ENCODE data around the gene IFNG-AS1. TPM values are rescaled to one million over a fixed set of nuclear protein-coding genes. Genes with fewer than 3 reads are reported as not detected.

IFNG-AS1 gene
- total RNA-seq, 1 experiment from 2014 or later: not detected

DNA sequence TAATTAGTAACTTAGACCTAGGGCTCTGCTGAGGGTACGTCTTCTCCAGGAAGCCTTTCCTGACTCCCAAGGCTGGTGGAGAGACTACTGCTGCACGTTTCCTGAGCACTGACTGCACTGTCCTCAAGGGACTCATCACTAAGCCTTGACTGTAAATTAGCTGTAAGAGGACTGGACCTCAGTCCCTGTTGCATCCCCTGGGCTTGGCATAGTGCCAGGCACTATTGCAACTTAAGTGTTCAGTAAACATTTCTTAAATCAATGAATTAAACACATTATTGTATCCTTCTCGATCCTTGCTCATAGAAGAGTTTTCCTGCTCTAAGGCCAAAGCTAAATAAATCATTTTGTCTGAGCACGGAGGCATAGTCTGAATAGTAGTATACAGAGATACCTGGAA, 31.9 kb upstream of the IFNG-AS1 start:
- ChIA-PET POLR2A (ENCODE audit: unreplicated experiment) (no interaction called here), CTCF (no interaction called here)
- ATAC-seq (no peak), DNase-seq (no peak)
- no peaks in the 10 kb centered on the region for H3K36me3 ChIP-seq (ENCODE audit: low read depth, low read length)
- H3K9me2 ChIP-seq (replicated peaks; ENCODE audit: low read length): no peaks in the 10 kb centered on the region
- no peaks in the 10 kb centered on the region for H3F3A ChIP-seq (ENCODE audit: low read length, unreplicated experiment)
- no TSS peak for BruUV-seq (replicated peaks)
- intact Hi-C loops (cut with micrococcal nuclease): no loop called here
- H3K4me1 ChIP-seq (ENCODE audit: insufficient read depth, low read length): no peaks in the 10 kb centered on the region
- no peaks in the 10 kb centered on the region for H3K9me3 ChIP-seq (ENCODE audit: low read length)
- no peak overlapping the region for H2AFZ ChIP-seq (ENCODE audit: low read length)
- no peaks in the 10 kb centered on the region for H3K27me3 ChIP-seq (ENCODE audit: low read length)
- TF ChIP-seq, protein P1, sequence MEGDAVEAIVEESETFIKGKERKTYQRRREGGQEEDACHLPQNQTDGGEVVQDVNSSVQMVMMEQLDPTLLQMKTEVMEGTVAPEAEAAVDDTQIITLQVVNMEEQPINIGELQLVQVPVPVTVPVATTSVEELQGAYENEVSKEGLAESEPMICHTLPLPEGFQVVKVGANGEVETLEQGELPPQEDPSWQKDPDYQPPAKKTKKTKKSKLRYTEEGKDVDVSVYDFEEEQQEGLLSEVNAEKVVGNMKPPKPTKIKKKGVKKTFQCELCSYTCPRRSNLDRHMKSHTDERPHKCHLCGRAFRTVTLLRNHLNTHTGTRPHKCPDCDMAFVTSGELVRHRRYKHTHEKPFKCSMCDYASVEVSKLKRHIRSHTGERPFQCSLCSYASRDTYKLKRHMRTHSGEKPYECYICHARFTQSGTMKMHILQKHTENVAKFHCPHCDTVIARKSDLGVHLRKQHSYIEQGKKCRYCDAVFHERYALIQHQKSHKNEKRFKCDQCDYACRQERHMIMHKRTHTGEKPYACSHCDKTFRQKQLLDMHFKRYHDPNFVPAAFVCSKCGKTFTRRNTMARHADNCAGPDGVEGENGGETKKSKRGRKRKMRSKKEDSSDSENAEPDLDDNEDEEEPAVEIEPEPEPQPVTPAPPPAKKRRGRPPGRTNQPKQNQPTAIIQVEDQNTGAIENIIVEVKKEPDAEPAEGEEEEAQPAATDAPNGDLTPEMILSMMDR (conservative IDR thresholded peaks at IDR 0.05; ENCODE audit: low read depth, low read length): no peak
- TF ChIP-seq EZH2phosphoT487 (IDR thresholded peaks at IDR 0.05; ENCODE audit: borderline replicate concordance, low read length): no peak
- TF ChIP-seq EZH2 (IDR thresholded peaks at IDR 0.05; ENCODE audit: low read length, unreplicated experiment): no peak
- no peaks in the 10 kb centered on the region for H3K79me2 ChIP-seq (ENCODE audit: low read length)
- no peak overlapping the region for H3K9ac ChIP-seq (ENCODE audit: low read length)
- no peak overlapping the region for H3K4me3 ChIP-seq (ENCODE audit: low read length)
- no peak overlapping the region for H3K4me2 ChIP-seq (ENCODE audit: low read length)
- no peaks in the 10 kb centered on the region for H4K20me1 ChIP-seq (ENCODE audit: low read length)
- H3K27ac ChIP-seq (ENCODE audit: low read length): no peak overlapping the region

DNA sequence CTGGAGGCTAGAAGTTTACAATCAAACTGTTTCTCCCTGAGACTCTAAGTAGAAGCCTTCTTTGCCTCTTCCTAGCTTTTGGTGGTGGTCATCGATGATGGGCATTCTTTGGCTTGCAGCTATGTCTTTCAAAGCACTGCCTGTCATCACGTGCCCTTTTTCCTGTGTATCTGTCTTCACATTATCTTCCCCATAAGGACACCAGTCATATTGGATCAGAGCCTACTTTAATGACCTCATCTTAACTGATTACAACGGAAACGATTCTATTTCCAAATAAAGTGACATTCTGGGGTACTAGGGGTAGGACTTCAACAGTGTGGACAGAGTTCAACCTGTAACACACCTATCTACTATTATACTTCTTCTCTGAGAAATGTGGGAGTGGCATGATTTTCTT, 31.1 kb upstream of the IFNG-AS1 start:
- H3F3A ChIP-seq (ENCODE audit: low read length, unreplicated experiment): no peaks in the 10 kb centered on the region
- H3K36me3 ChIP-seq (ENCODE audit: low read depth, low read length): no peaks in the 10 kb centered on the region
- H3K9me3 ChIP-seq (ENCODE audit: low read length): no peaks in the 10 kb centered on the region
- no TSS peak for BruUV-seq (replicated peaks)
- ChIA-PET CTCF (no interaction called here), POLR2A (ENCODE audit: unreplicated experiment) (no interaction called here)
- H3K79me2 ChIP-seq (ENCODE audit: low read length): no peaks in the 10 kb centered on the region
- DNase-seq (no peak), ATAC-seq (no peak)
- intact Hi-C loops (cut with micrococcal nuclease): no loop called here
- H3K9me2 ChIP-seq (replicated peaks; ENCODE audit: low read length): no peaks in the 10 kb centered on the region
- no peaks in the 10 kb centered on the region for H3K27me3 ChIP-seq (ENCODE audit: low read length)
- no peaks in the 10 kb centered on the region for H4K20me1 ChIP-seq (ENCODE audit: low read length)
- H3K4me1 ChIP-seq (ENCODE audit: insufficient read depth, low read length): no peaks in the 10 kb centered on the region
- H3K27ac ChIP-seq (ENCODE audit: low read length): no peak overlapping the region
- H3K4me3 ChIP-seq (ENCODE audit: low read length): no peak overlapping the region
- no peak overlapping the region for H3K4me2 ChIP-seq (ENCODE audit: low read length)
- no peak overlapping the region for H3K9ac ChIP-seq (ENCODE audit: low read length)
- TF ChIP-seq EZH2phosphoT487 (IDR thresholded peaks at IDR 0.05; ENCODE audit: borderline replicate concordance, low read length) (no peak), EZH2 (IDR thresholded peaks at IDR 0.05; ENCODE audit: low read length, unreplicated experiment) (no peak)
- TF ChIP-seq, protein P1 (conservative IDR thresholded peaks at IDR 0.05; ENCODE audit: low read depth, low read length): no peak
- no peak overlapping the region for H2AFZ ChIP-seq (ENCODE audit: low read length)

DNA sequence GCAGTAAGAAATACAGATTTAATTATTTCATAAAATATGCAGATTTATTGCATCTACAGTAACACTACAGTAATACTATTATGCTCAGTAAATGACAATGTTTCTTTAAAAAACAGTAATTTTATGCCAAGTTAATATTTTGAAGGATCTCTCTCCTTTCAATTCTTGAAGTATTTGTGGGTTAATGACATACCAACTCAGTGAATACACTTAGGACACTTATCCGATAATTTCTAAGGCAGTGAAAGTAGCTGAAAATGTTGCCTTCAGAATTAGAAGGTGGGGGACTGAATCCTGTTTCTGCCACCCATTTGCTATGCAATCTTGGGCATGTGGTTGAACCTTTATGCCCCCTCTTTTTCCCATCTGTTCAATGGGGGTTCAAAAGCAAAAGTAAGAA, 24.8 kb upstream of the IFNG-AS1 start:
- no peak overlapping the region for H3K4me3 ChIP-seq (ENCODE audit: low read length)
- no peak overlapping the region for H3K4me2 ChIP-seq (ENCODE audit: low read length)
- no peak for ATAC-seq
- no peaks in the 10 kb centered on the region for H3F3A ChIP-seq (ENCODE audit: low read length, unreplicated experiment)
- POLR2A ChIA-PET (ENCODE audit: unreplicated experiment): no interaction called here
- no peaks in the 10 kb centered on the region for H3K9me3 ChIP-seq (ENCODE audit: low read length)
- no peaks in the 10 kb centered on the region for H3K36me3 ChIP-seq (ENCODE audit: low read depth, low read length)
- H3K4me1 ChIP-seq (ENCODE audit: insufficient read depth, low read length): peaks cover 27% of the 10 kb centered on the region
- no peaks in the 10 kb centered on the region for H4K20me1 ChIP-seq (ENCODE audit: low read length)
- H3K9ac ChIP-seq (ENCODE audit: low read length): no peak overlapping the region
- intact Hi-C loops (cut with micrococcal nuclease): no loop called here
- H3K27me3 ChIP-seq (ENCODE audit: low read length): no peaks in the 10 kb centered on the region
- no peaks in the 10 kb centered on the region for H3K79me2 ChIP-seq (ENCODE audit: low read length)
- CTCF ChIA-PET: no interaction called here
- no peaks in the 10 kb centered on the region for H3K9me2 ChIP-seq (replicated peaks; ENCODE audit: low read length)
- no peak for TF ChIP-seq EZH2 (IDR thresholded peaks at IDR 0.05; ENCODE audit: low read length, unreplicated experiment)
- TF ChIP-seq, protein P1 (conservative IDR thresholded peaks at IDR 0.05; ENCODE audit: low read depth, low read length): no peak
- no peak for TF ChIP-seq EZH2phosphoT487 (IDR thresholded peaks at IDR 0.05; ENCODE audit: borderline replicate concordance, low read length)
- no peak overlapping the region for H2AFZ ChIP-seq (ENCODE audit: low read length)
- no peak overlapping the region for H3K27ac ChIP-seq (ENCODE audit: low read length)
- BruUV-seq (replicated peaks): no TSS peak
- DNase-seq: no peak

Data from PC-3 (cell line).